Endometrial microvascular endothelial cells (primary cell): Measurements from ENCODE around the gene GFRA4. TPM values are rescaled to one million over a fixed set of nuclear protein-coding genes. Genes with fewer than 3 reads are reported as not detected.

Source experiments
- total RNA-seq: library from RNA; depleted of rRNA; stranded (reverse); fragments of >200 nt; gene quantifications from one replicate; pipeline ENCODE4 v1.2.3, GENCODE V29; 2015; ENCODE audit errors: inconsistent ontology term

GFRA4 gene
- total RNA-seq, 1 donor from 2014 or later: not detected

Other genes with a start within 250 kb of the GFRA4 start
- 22.8 TPM for gene ATRN, start 192.4 kb downstream of the GFRA4 start, total RNA-seq
- not detected for gene ADAM33, start 18.6 kb upstream of the GFRA4 start, total RNA-seq
- gene SIGLEC1, start 49.2 kb upstream of the GFRA4 start, total RNA-seq: not detected
- 10.9 TPM for gene HSPA12B, start 69.3 kb upstream of the GFRA4 start, total RNA-seq
- gene ADISSP, start 104.4 kb upstream of the GFRA4 start, total RNA-seq: 85.9 TPM
- not detected for gene SPEF1, start 118.0 kb upstream of the GFRA4 start, total RNA-seq
- 105 TPM for gene CENPB, start 123.3 kb upstream of the GFRA4 start, total RNA-seq
- 61.7 TPM for gene CDC25B, start 132.9 kb upstream of the GFRA4 start, total RNA-seq
- gene AP5S1, start 157.1 kb upstream of the GFRA4 start, total RNA-seq: 32.5 TPM
- gene MAVS, start 183.4 kb upstream of the GFRA4 start, total RNA-seq: 24.4 TPM
- 47.3 TPM for gene PANK2, start 226.0 kb upstream of the GFRA4 start, total RNA-seq